ENCODE measurements around the gene NR3C2. TPM values are rescaled to one million over a fixed set of nuclear protein-coding genes. Genes with fewer than 3 reads are reported as not detected.

NR3C2 gene
- polyA plus RNA-seq, 1 experiment, result 0.14 TPM

- H3K27ac ChIP-seq (ENCODE audit: low read depth, low read length), result no peak overlapping the region
- H3K4me3 ChIP-seq (ENCODE audit: low read depth, low read length), result no peak overlapping the region
- no peaks in the 10 kb centered on the region for H3K9me3 ChIP-seq (ENCODE audit: control insufficient read depth, insufficient read depth, low read length)
- TF ChIP-seq, protein P1, sequence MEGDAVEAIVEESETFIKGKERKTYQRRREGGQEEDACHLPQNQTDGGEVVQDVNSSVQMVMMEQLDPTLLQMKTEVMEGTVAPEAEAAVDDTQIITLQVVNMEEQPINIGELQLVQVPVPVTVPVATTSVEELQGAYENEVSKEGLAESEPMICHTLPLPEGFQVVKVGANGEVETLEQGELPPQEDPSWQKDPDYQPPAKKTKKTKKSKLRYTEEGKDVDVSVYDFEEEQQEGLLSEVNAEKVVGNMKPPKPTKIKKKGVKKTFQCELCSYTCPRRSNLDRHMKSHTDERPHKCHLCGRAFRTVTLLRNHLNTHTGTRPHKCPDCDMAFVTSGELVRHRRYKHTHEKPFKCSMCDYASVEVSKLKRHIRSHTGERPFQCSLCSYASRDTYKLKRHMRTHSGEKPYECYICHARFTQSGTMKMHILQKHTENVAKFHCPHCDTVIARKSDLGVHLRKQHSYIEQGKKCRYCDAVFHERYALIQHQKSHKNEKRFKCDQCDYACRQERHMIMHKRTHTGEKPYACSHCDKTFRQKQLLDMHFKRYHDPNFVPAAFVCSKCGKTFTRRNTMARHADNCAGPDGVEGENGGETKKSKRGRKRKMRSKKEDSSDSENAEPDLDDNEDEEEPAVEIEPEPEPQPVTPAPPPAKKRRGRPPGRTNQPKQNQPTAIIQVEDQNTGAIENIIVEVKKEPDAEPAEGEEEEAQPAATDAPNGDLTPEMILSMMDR (IDR thresholded peaks at IDR 0.05; ENCODE audit: low read depth, low read length), result no peak
- ChIA-PET POLR2A (no interaction called here), CTCF (no interaction called here)
- no peaks in the 10 kb centered on the region for H3K27me3 ChIP-seq (ENCODE audit: control insufficient read depth, insufficient read depth, low read length)
- no peak for DNase-seq (ENCODE audit: low read depth, low spot score)
Observed at GRCh38 chr4:148412460-148412994, 29.7 kb downstream of the NR3C2 start.

DNA sequence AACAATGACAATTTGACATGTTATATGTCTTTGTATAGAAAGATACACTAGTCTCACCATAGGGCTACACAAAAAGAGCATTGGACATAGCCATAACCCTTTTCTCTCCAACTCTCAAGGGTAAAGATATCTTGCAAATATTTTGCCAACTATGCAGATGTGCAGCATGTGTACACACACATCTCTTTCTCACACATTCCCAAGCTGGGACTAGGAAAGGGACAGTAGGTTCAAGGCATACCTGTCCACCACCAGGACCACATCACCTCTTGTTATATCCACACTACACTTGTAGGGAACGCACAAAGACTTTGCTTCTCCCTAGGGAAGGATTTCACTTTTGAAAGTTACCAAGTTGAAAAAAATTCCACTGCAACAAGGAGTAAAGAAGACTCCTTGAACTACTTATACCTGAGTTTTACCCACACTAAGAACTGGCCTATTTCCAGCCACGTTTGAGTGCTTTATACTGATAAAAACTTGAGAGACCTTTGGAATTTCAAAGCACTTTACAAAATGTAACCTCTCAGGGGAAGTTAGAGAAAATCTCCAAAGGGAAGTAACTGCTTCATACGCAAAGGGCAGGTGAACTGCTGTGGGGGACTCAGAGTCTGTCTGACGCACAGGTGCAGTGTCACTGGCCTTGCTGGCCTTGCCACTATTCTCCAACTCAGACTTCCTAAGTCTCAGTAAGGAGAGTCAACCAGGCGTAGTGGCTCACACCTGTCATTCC lies 36.9 kb downstream of the NR3C2 start:
- no peaks in the 10 kb centered on the region for H3K9me3 ChIP-seq (ENCODE audit: control insufficient read depth, insufficient read depth, low read length)
- no peak for DNase-seq (ENCODE audit: low read depth, low spot score)
- no peaks in the 10 kb centered on the region for H3K27me3 ChIP-seq (ENCODE audit: control insufficient read depth, insufficient read depth, low read length)
- TF ChIP-seq, protein P1 (IDR thresholded peaks at IDR 0.05; ENCODE audit: low read depth, low read length), result no peak
- ChIA-PET CTCF (no interaction called here), POLR2A (no interaction called here)
- no peak overlapping the region for H3K27ac ChIP-seq (ENCODE audit: low read depth, low read length)
- H3K4me3 ChIP-seq (ENCODE audit: low read depth, low read length), result no peak overlapping the region

- TF ChIP-seq, protein P1 (IDR thresholded peaks at IDR 0.05; ENCODE audit: low read depth, low read length), result no peak
- no peaks in the 10 kb centered on the region for H3K27me3 ChIP-seq (ENCODE audit: control insufficient read depth, insufficient read depth, low read length)
- H3K27ac ChIP-seq (ENCODE audit: low read depth, low read length), result no peak overlapping the region
- ChIA-PET CTCF (no interaction called here), POLR2A (no interaction called here)
- DNase-seq (ENCODE audit: low read depth, low spot score), result no peak
- H3K4me3 ChIP-seq (ENCODE audit: low read depth, low read length), result no peak overlapping the region
- no peaks in the 10 kb centered on the region for H3K9me3 ChIP-seq (ENCODE audit: control insufficient read depth, insufficient read depth, low read length)
Observed at GRCh38 chr4:148398988-148399387, 43.2 kb downstream of the NR3C2 start.

- no peak for DNase-seq (ENCODE audit: low read depth, low spot score)
- TF ChIP-seq, protein P1 (IDR thresholded peaks at IDR 0.05; ENCODE audit: low read depth, low read length), result no peak
- Histone ChIP-seq H3K27me3 (ENCODE audit: control insufficient read depth, insufficient read depth, low read length) (no peaks in the 10 kb centered on the region), H3K27ac (ENCODE audit: low read depth, low read length) (no peak overlapping the region), H3K9me3 (ENCODE audit: control insufficient read depth, insufficient read depth, low read length) (no peaks in the 10 kb centered on the region), H3K4me3 (ENCODE audit: low read depth, low read length) (no peak overlapping the region)
- ChIA-PET POLR2A (no interaction called here), CTCF (no interaction called here)
Observed at GRCh38 chr4:148397771-148398170, 44.4 kb downstream of the NR3C2 start.

DNA sequence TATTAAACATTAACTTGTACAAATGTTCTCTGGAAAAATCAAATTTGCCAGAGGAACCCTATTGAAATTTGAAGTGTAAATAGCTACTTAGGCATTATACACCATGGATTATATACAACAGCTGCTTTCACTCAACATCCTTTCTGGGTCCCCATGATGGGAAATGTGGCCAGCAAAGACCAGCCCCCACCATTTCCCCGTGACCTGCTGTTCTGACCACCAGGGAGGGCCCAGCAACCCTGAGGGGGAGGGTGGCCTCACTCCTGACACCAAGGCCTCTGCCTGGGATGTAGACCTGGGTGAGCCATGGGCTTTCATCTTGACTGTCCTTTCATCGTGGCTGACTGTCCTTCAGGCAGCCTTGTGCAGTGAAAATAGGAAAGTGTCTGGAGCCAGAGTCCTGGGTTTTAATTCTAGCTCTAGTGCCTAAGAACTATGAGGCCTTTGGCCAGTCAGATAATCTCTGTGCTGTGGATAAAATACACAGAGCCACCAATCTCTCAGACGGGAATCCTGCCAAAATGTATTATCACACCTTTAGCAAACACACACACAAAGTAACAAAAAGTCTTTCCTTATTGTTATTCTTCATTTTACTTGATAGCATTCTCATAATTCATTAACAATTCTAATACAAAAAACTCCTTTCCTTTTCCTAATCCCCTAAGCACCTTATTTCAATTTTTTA lies 45.1 kb downstream of the NR3C2 start:
- ChIA-PET CTCF (no interaction called here), POLR2A (interaction anchor here (0.5 kb wide), 1 partner anchor 55 kb away, joined by 5 read pairs; no protein-coding TSS in a partner anchor)
- TF ChIP-seq, protein P1 (IDR thresholded peaks at IDR 0.05; ENCODE audit: low read depth, low read length), result no peak
- no peaks in the 10 kb centered on the region for H3K27me3 ChIP-seq (ENCODE audit: control insufficient read depth, insufficient read depth, low read length)
- no peaks in the 10 kb centered on the region for H3K9me3 ChIP-seq (ENCODE audit: control insufficient read depth, insufficient read depth, low read length)
- no peak for DNase-seq (ENCODE audit: low read depth, low spot score)
- no peak overlapping the region for H3K27ac ChIP-seq (ENCODE audit: low read depth, low read length)
- H3K4me3 ChIP-seq (ENCODE audit: low read depth, low read length), result no peak overlapping the region

Data from AG04450 (cell line).